ENCODE measurements around the gene NDUFB10. TPM values are rescaled to one million over a fixed set of nuclear protein-coding genes. Genes with fewer than 3 reads are reported as not detected.
A peak's percentile ranks its signal among the peaks of the same experiment; 100 is the strongest.

NDUFB10 gene
- total and polyA plus RNA-seq, 10 of the 15 experiments (the other 5 are each of a cell fraction or from before 2014, with no cell fraction given): 52.2 to 319 (median 130) TPM

- TF ChIP-seq CTCF (IDR thresholded peaks at IDR 0.05 in 2 of 3, conservative IDR thresholded peaks at IDR 0.05 in 1 of 3; ENCODE audit: control insufficient read depth in 2 of 3, extremely low read depth in 1 of 3, insufficient read depth in 1 of 3, low read depth in 3 of 3, low read length in 3 of 3) (peak; percentile 66 to 91 (median 81)), CREM (IDR thresholded peaks at IDR 0.05; ENCODE audit: low read depth) (peak; percentile 29; the same call in 1 of the 2 replicates), TAF1 (IDR thresholded peaks at IDR 0.05; ENCODE audit: borderline replicate concordance, low read depth, low read length) (peak; percentile 54; the same call in 1 of the 2 replicates), GABPA (IDR thresholded peaks at IDR 0.05; ENCODE audit: low read depth) (no peak), BRCA1 (IDR thresholded peaks at IDR 0.05; ENCODE audit: low read depth, low read length) (no peak), NR2C1 (IDR thresholded peaks at IDR 0.05) (peak; percentile 66), ZNF622 (IDR thresholded peaks at IDR 0.05) (no peak), IRF3 (IDR thresholded peaks at IDR 0.05) (0 out of 2 replicates have a peak, but pooled peaks have one; percentile 57), IKZF2 (IDR thresholded peaks at IDR 0.05) (no peak), ETV6 (conservative IDR thresholded peaks at IDR 0.05 in 1 of 2, IDR thresholded peaks at IDR 0.05 in 1 of 2; ENCODE audit: borderline replicate concordance in 1 of 2, low read depth in 1 of 2) (no peak), RB1 (IDR thresholded peaks at IDR 0.05; ENCODE audit: borderline replicate concordance) (peak; percentile 88; the same call in 1 of the 2 replicates), YBX1 (IDR thresholded peaks at IDR 0.05) (no peak), RUNX3 (IDR thresholded peaks at IDR 0.05; ENCODE audit: low read length) (peak; percentile 69), ZSCAN29 (IDR thresholded peaks at IDR 0.05) (0 out of 2 replicates have a peak, but pooled peaks have one; percentile 20), STAT3 (IDR thresholded peaks at IDR 0.05; ENCODE audit: low read depth, low read length) (no peak), NR2F1 (conservative IDR thresholded peaks at IDR 0.05) (peak; percentile 93), YY1 (IDR thresholded peaks at IDR 0.05; ENCODE audit: low read depth, low read length) (peak; percentile 84), TARDBP (IDR thresholded peaks at IDR 0.05; ENCODE audit: borderline replicate concordance) (no peak), GATAD2B (conservative IDR thresholded peaks at IDR 0.05; ENCODE audit: low read depth) (peak; percentile 92), RFX5 (IDR thresholded peaks at IDR 0.05; ENCODE audit: low read depth, low read length) (no peak), POLR2AphosphoS2 (IDR thresholded peaks at IDR 0.05; ENCODE audit: low read depth, low read length) (peak; percentile 77), CUX1 (IDR thresholded peaks at IDR 0.05; ENCODE audit: insufficient replicate concordance, low read depth, low read length) (no peak), ZNF217 (IDR thresholded peaks at IDR 0.05) (no peak), EGR1 (IDR thresholded peaks at IDR 0.05; ENCODE audit: borderline replicate concordance in 1 of 2, low read depth in 2 of 2, low read length in 2 of 2) (peak in 1 of 2 experiments; percentile 86; a peak in 2 of 3 replicates)
Observed at GRCh38 chr16:1959269-1960039, at the start of gene NDUFB10 (continued).

All from GM12878 (cell line).